ENCODE data around the gene NR0B1.

NR0B1 gene

GRCh38 chrX:30262763-30263162 is 46.4 kb downstream of the NR0B1 start:
- no peak for DNase-seq

- DNase-seq: no peak
These were observed 48.2 kb downstream of the NR0B1 start for GRCh38 chrX:30261012-30261411.

GRCh38 chrX:30259927-30260326 is 49.3 kb downstream of the NR0B1 start:
- no peak for DNase-seq
